Sigmoid colon (tissue), 4 donors: ENCODE results near the gene TBX1.

Experiments used
- CTCF ChIP-seq, 4 experiments: fragments of 450-650 bp in 3 of 4; fragments of 200-600 bp in 1 of 4; IDR thresholded peaks; one replicate each; pipeline ENCODE4 v1.5.1; 2016 to 2019; ENCODE audit warnings: antibody characterized with exemption in 4 of 4, mild to moderate bottlenecking in 3 of 4, moderate library complexity in 2 of 4
- EP300 ChIP-seq, 4 donors: sonication (generic); formaldehyde crosslinking; IDR thresholded peaks; one replicate each; pipeline ENCODE4 v1.6.1; 2017; ENCODE audit warnings: antibody characterized with exemption in 4 of 4
- POLR2A ChIP-seq, 2 donors: fragments of 450-650 bp; IDR thresholded peaks; one replicate each; pipeline ENCODE4 v1.6.1; 2016; ENCODE audit warnings: antibody characterized with exemption in 2 of 2, mild to moderate bottlenecking in 2 of 2, moderate library complexity in 2 of 2
- POLR2AphosphoS5 ChIP-seq, 4 donors: sonication (generic); formaldehyde crosslinking; IDR thresholded peaks; one replicate each; pipeline ENCODE4 v1.6.1; 2017; ENCODE audit warnings: antibody characterized with exemption in 4 of 4

- TF ChIP-seq EP300 (IDR thresholded peaks at IDR 0.05) (no peak), CTCF (IDR thresholded peaks at IDR 0.05) (no peak), POLR2AphosphoS5 (IDR thresholded peaks at IDR 0.05) (no peak), POLR2A (IDR thresholded peaks at IDR 0.05) (no peak)
These were observed 13.0 kb upstream of the TBX1 start for GRCh38 chr22:19747551-19747950.
